Measurements from ENCODE around the gene TRAM2. TPM values are rescaled to one million over a fixed set of nuclear protein-coding genes. Genes with fewer than 3 reads are reported as not detected.
A peak's percentile ranks its signal among the peaks of the same experiment; 100 is the strongest.

The TRAM2 gene
- total and polyA plus RNA-seq, 8 donors: 1.9 to 11.2 (median 5.0) TPM

GRCh38 chr6:52553719-52554118 lies 23.1 kb downstream of the TRAM2 start:
- Histone ChIP-seq H3K4me1 (peaks cover 5 to 26% (median 7%) of the 10 kb centered on the region in 3 donors), H3K27ac (no peak overlapping the region), H3K4me3 (no peak overlapping the region), H3K27me3 (no peaks in the 10 kb centered on the region), H3K36me3 (no peaks in the 10 kb centered on the region), H3K9me3 (no peaks in the 10 kb centered on the region)
- no peak for FAIRE-seq
- no peak for ATAC-seq
- intact Hi-C loops (cut with DNase I): no loop called here
- no peak for TF ChIP-seq CTCF (IDR thresholded peaks at IDR 0.05)
- WGBS, 2 donors: 73 to 78% methylated on average over 2 of the region's 2 CpGs
- DNase-seq: no peak

DNA sequence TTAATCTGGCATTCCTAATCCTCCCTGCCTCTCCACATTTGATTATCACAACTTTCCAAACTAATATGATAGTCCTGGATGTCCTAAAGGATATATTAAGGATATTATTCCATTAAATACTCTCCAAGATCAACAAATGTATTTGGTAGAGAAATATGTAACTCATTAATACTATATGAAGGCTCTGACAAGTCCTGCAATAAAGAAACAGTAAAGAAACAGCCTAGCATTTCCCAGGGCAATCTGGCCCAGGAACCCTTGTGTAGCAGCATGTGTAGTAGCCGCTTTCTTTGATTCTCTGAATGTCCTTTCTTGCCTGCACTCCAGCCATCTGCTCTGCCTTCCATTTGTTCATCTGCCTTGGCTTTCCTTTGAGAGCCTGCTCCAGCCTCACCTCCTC lies 23.7 kb downstream of the TRAM2 start:
- intact Hi-C loops (cut with DNase I): no loop called here
- no peaks in the 10 kb centered on the region for H3K27me3 ChIP-seq
- DNase-seq (no peak), FAIRE-seq (no peak), ATAC-seq (no peak)
- TF ChIP-seq CTCF (IDR thresholded peaks at IDR 0.05): no peak
- no peak overlapping the region for H3K4me3 ChIP-seq
- H3K36me3 ChIP-seq: no peaks in the 10 kb centered on the region
- no peaks in the 10 kb centered on the region for H3K9me3 ChIP-seq
- peaks cover 5 to 26% (median 7%) of the 10 kb centered on the region in 3 donors for H3K4me1 ChIP-seq
- H3K27ac ChIP-seq: no peak overlapping the region
- WGBS, 2 donors: 95 to 98% methylated on average over 1 of the region's 1 CpG

DNA sequence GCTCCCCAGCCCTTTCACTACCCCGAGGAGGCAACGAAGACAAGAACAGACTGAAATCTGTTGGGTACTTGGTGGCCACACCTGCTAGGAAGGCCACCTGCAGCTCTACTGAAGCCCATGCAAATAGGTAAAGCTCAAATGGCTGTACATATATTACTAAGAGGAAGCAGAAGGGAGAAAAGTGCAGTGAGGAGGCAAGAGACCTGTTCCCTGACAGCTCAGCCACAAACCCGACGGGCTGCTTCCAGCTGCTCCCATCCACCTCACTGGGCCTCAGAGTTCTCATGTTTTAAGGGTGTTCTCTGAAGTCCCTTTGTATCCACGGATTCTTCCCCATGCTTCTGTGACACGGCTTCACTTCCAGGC lies 24.6 kb downstream of the TRAM2 start:
- 23 to 43% methylated on average over 6 of the region's 6 CpGs for WGBS, 2 donors
- DNase-seq: no peak
- intact Hi-C loops (cut with DNase I): no loop called here
- no peak overlapping the region for H3K4me3 ChIP-seq
- FAIRE-seq: no peak
- H3K27ac ChIP-seq: peak overlapping the region; percentile 3 to 33 (median 30)
- H3K9me3 ChIP-seq: no peaks in the 10 kb centered on the region
- H3K36me3 ChIP-seq: no peaks in the 10 kb centered on the region
- H3K27me3 ChIP-seq: no peaks in the 10 kb centered on the region
- no peak for TF ChIP-seq CTCF (IDR thresholded peaks at IDR 0.05)
- ATAC-seq: peak; percentile 7 to 64 (median 39)
- peaks cover 7 to 30% (median 7%) of the 10 kb centered on the region in 3 donors for H3K4me1 ChIP-seq

- 5 to 23% methylated on average over 13 of the region's 13 CpGs for WGBS, 2 donors
- no peak for FAIRE-seq
- DNase-seq: peak; percentile 68 to 82 (median 78)
Measured at GRCh38 chr6:52551483-52552277, 25.2 kb downstream of the TRAM2 start.

More at GRCh38 chr6:52551483-52552277, 25.2 kb downstream of the TRAM2 start:
- H3K36me3 ChIP-seq: no peaks in the 10 kb centered on the region
- H3K4me3 ChIP-seq: no peak overlapping the region
- peaks cover 7 to 33% (median 7%) of the 10 kb centered on the region in 3 donors for H3K4me1 ChIP-seq
- ATAC-seq: peak; percentile 89 to 91 (median 90)
- no peaks in the 10 kb centered on the region for H3K27me3 ChIP-seq
- peak overlapping the region; percentile 3 to 33 (median 30) for H3K27ac ChIP-seq
- H3K9me3 ChIP-seq: no peaks in the 10 kb centered on the region
- intact Hi-C loops (cut with DNase I): no loop called here
- TF ChIP-seq CTCF (IDR thresholded peaks at IDR 0.05): no peak
